Smooth muscle cell of the brain vasculature (primary cell): ENCODE results near the gene TMEM59L.

Experiments used
- DNase-seq: peaks from one replicate; pipeline ENCODE4 v3.0.0-alpha.2; 2012; ENCODE audit warnings: low read depth, low spot score

Gene TMEM59L

DNA sequence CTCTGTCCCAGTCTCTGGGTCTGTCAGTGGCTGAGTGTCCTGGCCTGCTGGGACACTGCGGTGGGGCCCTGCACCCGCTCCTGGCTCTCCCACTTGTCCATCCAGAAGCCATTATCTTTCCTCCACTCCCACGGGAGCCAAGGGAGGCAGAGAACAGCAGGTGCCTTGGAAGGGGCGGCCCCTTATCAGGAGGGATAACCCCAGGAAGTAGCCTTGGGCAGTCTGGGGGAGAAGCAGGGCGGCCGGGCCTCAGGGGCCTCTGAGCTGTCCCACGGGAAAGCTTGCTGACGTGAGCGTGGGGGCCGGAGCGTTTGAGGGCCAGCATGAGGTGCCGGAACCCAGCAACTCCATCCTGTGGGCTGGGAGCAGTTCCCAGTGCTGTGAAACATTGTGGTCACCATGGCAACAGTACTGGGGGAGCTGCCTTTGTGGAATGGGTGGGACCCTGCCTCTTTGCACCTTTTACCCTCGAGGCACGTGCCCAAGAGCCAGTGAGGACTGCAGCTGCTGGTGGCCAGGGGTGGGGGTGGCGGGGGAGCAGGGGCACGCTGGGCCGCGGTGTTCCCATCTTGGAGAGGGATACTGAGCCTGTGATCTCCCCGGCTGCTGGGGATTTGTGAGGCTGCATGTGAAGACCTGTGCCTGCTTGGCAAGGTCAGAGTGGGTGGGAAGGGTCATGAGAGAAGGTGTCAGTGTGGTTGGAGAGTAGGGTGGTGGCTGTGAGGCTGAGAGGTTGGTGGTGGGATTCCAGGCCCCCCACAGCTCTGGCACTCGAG lies 45.1 kb downstream of the TMEM59L start:
- DNase-seq: no peak

DNA sequence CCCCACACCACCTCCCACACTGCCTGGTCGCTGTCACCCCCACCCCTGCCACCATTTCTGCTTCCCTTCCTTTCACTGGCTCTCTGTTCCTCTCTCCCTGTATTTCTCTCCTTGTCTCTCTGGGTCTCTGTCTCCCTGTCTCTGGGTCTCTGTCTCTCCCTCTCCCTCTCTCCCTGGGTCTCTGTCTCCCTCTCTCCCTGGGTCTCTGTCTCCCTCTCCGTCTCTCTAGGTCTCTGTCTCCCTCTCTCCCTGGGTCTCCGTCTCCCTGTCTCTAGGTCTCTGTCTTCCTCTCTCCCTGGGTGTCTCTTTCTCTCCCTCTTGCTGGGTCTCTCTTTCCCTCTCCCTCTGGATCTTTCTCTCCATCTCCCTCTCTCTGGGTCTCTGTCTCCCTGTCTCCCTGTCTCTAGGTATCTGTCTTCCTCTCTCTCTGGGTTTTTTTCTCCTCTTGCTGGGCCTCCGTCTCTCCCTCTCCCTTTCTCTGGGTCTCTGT lies 45.7 kb downstream of the TMEM59L start:
- DNase-seq: no peak

DNA sequence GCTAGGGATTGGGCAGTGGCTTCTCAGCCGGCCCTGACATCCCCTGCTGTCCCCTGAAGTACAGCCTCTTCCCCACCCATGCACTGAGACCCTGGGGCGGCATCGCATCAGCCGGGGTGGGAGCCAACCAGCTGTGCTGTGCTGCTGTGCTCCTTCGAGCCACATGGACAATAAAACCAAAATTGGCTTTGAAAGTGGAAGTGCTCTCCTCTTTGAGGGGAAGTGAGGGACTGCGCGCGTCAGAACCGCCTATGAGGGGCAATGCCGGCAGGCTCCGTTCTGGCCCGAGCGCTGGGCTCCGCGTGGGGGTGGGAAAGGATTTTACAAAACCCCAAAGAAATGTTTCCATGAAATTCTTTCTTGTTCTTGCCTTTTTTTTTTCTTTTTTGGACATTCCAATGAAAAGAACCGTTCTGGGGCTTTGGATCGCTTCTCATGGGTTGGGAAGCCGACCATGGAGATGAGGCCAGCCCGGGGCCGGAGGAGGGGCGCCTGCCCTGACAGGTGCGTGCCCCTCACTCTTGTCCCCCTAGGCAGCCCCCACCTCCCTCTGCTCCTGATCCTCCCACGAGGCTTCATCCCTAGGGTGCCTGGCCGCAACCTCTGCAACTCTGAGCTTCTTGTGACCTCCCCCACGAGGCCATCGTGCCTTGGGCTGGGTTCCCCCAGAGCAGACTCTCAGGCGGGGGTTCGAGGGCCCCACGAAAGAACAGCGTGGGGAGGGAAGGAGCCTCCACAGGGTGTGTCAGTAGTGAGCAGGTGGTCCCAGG lies 46.8 kb downstream of the TMEM59L start:
- no peak for DNase-seq

DNA sequence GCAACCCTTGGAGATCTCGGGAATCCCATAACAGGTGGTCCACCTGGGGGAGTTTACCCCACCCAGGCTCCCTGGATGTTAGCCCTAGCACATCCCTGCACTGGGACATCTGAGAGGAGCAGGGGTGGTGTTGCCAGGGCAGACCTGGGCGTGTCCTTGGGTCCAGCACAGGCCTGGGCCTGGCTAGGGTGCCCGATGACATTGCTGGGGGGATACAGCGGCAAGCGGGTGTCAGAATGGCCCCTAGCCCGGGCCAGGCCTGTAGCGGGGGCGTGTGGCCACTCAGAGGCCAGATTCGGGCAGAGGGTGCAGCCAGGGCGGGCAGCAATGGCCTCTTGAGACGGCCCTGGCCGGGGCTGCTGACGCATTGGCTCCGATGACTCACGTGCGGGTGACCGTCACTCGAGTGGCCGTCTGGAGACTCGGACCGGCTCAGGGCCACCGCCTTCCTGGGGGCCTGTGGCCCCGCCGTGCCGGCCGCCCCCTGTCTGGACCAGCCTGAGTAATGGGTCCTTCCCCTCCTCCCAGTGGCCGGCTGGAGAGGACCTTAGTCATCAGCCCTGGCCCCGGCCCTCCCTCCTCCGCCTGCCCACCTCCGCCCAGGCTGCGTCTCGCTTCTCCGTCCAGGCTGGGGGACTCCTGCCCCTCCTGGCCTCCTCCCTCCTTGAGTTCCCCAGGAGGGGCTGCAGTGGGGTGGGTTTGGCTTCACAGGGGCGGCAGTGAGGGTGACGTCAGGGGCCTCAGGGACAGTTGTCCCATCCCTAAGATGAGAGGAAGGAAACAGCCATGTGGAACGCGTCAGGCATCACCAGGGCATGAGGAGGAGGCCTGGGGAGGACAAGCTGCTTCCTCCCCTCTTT lies 47.6 kb downstream of the TMEM59L start:
- DNase-seq: no peak

DNA sequence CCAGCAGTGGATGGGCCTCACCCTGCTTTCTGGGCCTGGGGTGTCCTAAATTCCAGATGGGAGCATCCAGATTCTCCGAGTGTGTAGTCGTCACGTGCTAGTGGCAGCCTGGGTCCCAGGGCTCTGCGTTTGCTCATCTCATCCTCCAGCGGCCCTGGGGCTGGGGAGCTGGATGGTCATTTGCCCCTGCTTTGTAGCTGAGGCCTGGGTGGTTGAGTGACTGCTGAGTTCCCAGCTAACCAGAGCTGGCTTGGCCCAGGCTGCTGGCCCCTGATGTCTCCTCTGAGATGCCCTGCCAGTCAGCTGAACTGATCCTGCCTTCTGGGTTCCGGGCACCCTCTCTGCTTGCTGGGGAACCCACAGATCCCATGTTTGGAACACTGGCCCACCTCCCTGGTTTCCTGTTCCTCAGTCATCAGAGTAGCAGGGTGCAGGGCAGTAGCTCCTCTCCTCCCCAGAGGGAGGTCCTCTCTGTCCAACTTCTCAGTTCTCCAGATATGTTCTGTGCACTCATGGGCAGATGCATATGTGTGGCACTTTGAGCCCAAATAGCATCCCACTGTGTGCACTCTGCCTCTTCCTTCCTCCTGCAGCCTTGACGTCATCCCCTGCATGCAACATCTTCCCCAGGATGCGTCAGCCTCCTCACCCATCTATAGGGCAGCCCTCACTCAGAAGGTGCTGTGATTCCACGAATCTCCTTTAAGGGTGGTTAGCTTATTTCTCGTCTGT lies 48.4 kb downstream of the TMEM59L start:
- no peak for DNase-seq

DNA sequence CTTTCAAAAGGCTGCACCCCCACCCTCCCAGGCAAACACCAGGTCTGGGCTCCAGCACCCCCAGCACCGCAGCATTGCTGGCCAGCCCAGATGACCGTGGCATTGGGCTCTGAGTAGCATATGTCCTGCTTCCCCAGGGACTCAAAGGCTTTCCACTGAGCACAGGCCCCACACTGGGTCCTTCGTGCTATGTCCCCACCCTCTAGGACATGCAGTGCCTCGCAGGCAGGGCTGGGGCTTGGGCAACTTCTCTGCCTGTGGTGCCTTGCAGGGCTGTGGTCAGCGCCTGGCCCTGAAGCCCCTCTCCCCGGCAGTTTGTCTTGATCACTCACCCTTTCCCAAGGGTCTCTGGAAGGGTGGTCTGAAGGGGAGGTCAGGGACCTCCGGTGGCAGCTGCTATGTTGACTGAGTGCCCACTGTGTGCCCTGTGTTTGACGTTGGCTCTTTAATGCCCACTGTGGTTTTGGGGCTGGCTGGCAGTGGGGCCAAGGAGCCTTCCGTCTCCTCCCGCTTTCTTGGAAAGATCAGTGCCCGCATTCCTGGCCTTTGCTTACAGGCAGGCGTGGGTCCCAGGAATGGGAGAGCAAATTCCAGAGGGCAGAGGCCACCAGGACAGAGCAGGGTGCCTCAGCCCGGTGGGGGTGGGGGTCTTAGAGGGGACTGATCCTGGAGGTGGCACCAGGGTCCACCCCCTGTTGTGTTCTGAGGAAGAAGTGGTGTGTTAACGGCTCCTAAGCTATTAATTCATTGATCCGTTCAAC lies 50.5 kb downstream of the TMEM59L start:
- DNase-seq: no peak

DNA sequence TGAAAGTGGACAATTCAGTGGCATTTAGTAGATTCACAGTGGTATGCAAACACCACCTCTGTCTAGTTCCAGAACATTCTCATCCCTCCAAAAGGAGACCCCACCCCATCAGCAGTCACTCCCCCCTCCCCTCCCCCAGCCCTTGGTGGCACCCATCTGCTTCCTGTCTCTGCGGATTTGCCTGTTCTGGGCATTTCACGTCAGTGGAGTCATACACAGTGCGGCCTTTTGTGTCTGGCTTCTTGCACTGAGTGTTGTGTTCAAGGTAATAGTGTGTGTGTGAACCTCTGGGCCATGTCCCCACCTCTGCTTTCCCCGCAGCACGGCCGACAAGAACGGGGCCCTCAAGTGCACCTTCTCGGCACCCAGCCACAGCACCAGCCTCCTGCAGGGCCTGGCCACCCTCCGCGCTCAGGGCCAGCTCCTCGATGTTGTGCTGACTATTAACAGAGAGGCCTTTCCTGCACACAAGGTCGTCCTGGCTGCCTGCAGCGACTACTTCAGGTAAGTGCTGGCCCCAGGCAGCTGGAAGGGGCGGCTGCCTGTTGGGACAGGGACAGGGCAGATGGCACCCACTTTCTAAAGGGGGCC lies 51.4 kb downstream of the TMEM59L start:
- no peak for DNase-seq

DNA sequence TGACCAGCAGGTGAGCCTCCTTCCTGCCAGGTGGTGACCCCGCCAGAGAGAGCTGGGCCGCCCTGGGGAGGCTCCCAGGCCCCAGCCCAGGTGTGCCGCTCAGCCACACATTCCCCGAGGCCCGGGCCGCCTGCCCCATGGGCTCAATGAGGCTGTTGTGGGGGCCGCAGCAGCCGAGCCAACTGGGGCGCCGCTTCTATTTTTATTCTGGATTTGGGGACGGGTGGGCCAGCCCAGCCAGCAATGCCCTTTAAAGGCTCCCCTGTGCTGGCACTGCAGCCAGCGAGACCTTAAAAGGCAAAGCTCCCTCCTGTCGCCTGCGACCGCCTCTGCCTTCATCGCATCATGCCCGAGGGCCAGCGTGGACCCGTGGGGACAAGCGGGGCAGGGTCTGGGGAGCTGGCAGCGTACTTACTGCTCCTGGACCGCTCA lies 53.1 kb downstream of the TMEM59L start:
- no peak for DNase-seq

DNA sequence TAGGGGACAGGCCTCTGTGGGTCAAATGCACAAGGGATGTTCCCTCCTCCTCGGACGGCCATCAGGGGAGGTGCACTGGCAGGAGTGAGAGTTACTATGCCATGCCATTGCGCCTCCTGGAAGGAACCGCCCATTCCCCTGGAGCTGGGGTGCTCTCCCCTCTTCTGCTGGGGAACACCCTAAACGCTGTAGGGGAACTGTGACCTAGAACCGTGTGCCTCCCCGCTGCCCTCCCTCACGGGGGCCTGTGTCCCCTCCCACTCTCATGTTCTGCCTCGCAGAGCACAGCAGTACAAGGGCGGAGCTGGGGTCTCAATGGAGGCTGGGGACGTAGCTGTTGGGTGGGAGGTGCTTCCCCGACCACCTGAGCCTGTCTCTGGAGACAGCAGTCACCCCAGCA lies 53.6 kb downstream of the TMEM59L start:
- no peak for DNase-seq

DNA sequence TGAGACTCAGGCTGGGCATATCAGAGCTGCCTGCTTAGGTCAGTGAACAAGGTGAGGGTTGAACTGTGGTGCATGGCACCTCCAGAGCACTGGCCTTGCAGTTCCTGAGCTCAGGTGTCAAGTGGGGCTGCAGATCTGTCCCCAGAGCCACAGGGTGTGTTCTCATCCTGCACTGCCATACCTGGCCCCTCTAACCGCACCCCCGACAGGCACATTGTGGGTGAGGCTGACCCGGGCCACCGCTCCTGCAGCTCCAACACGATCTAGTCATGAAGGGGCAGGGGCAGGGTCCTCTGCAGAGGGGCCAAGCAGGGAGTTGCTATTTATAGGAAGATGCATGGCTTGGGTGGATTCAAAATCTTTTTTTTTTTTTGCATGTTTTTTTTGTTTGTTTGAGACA lies 54.1 kb downstream of the TMEM59L start:
- DNase-seq: no peak

DNA sequence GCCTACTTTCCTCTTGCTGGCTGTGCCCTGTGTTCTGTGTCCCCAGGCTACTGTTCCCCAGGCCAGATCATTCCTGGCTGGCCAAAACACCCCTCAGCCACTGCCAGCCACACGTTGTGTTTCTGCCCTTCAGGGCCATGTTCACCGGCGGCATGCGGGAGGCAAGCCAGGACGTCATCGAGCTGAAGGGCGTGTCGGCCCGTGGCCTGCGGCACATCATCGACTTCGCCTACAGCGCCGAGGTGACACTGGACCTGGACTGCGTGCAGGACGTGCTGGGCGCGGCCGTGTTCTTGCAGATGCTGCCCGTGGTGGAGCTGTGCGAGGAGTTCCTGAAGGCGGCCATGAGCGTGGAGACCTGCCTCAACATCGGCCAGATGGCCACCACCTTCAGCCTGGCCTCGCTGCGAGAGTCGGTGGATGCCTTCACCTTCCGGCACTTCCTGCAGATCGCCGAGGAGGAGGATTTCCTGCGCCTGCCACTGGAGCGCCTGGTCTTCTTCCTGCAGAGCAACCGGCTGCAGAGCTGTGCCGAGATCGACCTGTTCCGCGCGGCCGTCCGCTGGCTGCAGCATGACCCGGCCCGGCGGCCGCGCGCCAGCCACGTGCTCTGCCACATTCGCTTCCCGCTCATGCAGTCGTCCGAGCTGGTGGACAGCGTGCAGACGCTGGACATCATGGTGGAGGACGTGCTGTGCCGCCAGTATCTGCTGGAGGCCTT lies 55.0 kb downstream of the TMEM59L start:
- no peak for DNase-seq

DNA sequence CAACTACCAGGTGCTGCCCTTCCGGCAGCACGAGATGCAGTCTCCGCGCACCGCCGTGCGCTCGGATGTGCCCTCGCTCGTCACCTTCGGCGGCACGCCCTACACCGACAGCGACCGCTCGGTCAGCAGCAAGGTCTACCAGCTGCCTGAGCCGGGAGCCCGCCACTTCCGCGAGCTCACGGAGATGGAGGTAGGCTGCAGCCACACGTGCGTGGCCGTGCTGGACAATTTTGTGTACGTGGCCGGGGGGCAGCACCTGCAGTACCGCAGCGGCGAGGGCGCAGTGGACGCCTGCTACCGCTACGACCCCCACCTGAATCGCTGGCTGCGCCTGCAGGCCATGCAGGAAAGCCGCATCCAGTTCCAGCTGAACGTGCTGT lies 55.6 kb downstream of the TMEM59L start:
- no peak for DNase-seq

DNA sequence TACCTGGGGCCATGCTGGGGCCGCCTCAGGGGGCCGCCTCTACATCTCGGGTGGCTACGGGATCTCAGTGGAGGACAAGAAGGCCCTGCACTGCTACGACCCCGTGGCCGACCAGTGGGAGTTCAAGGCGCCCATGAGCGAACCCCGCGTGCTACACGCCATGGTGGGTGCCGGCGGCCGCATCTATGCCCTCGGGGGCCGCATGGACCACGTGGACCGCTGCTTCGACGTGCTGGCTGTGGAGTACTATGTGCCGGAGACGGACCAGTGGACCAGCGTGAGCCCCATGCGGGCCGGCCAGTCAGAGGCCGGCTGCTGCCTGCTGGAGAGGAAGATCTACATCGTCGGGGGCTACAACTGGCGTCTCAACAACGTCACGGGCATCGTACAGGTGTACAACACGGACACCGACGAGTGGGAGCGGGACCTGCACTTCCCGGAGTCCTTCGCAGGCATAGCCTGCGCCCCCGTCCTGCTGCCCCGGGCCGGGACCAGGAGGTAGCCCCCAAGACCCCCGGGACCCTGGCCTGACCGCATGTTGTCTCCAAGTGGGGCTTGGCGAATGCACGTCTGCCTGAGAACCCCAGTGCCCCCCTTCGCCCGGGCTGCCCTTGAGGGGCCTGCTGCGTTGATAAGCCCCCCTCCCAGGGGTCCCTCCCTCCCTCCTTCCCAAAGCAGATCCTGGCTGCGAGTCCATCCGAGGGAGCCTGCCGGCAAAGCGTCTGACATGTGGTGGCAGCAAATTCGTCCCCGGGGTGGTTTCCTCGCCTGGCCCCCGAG lies 56.3 kb downstream of the TMEM59L start:
- no peak for DNase-seq

DNA sequence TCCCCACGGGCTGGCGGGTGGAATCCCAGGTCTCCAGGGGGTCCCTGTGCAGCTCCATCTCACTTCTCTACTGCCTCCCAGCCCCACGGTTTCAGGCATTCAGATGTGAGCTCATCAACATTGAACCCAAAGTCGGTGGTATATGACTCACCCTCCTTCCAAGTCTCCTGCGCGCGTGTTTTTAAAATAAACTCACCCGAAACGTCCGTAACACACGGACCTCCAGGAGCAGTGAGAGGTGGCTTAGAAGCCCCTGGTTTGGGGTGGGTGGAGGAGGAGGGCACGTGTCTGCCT lies 56.8 kb downstream of the TMEM59L start:
- no peak for DNase-seq

DNA sequence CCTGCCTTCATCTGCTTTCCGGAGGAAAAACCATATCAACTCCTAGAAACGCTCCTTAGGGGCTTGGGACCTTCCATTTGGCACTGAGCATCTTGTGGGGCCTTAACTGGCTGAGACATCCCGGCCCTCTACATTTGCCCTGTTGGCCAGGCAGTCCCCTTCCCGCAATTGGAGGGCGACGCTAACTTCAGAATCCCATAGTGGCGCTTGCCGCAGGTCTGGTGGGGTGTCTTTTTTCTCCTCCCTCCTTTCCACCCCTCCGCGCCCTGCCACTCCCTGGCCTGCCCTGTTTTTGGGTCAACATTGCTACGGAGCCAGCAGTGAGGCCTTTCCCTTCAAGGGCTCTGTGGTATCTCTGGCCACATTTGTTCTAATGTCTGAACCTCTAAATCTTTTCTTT lies 57.2 kb downstream of the TMEM59L start:
- DNase-seq: no peak

DNA sequence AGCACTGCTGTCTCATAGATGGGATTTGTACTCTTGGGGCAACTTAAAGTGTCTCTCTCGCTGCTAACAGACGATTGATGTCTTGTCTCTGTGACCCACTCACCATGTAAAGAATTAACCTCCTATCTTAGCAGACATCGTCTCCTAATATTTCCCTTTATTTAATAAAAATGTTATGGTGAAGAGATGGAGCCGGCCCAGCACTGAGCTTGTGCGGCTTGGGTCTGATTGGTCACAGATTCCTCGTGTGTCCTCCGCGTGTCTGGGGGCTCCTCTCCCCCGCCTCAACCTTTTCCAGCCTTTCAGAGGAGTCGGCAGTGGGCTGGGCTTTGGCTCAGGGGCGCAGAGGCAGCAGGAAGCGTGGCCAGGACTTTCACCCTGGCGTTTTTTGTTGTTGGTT lies 57.6 kb downstream of the TMEM59L start:
- no peak for DNase-seq
